MCF 10A (cell line): Measurements from ENCODE around the gene ANKH. TPM values are rescaled to one million over a fixed set of nuclear protein-coding genes. Genes with fewer than 3 reads are reported as not detected.
"Not testable (repeated sequence)": the region's sequence is repeated elsewhere in the genome, so short reads cannot be mapped to it uniquely, and the experiment has no call there.

Source experiments
- BruUV-seq: library from RNA; stranded (reverse); fragments of 400-500 nt; replicated peaks from 2 replicates; lab custom pipeline; 2021; lab: Mats Ljungman, UMichigan
- CTCF ChIA-PET: fragments of 300-600 bp; sonication (Branson Sonifier 250); formaldehyde crosslinking; extraction: SDS; loops from one replicate; lab custom pipeline; 2021; ENCODE audit warnings: antibody characterized with exemption, inconsistent platforms; lab: Yijun Ruan, JAX
- POLR2A ChIA-PET: fragments of 300-600, 350-650 bp; sonication (Branson Sonifier 250); formaldehyde crosslinking; extraction: SDS; loops from one replicate; lab custom pipeline; 2020; ENCODE audit warnings: antibody characterized with exemption, inconsistent platforms; lab: Yijun Ruan, JAX
- DNase-seq: peaks from one replicate; pipeline ENCODE4 v3.0.0-alpha.2; 2018; ENCODE audit not compliant: unreplicated experiment
- H3K27ac Mint-ChIP-seq: one replicate; pipeline ENCODE4 v1.8.0; 2022; ENCODE audit warnings: mild to moderate bottlenecking, low read depth, mixed read lengths; ENCODE audit not compliant: unreplicated experiment
- H3K27me3 Mint-ChIP-seq: one replicate; pipeline ENCODE4 v1.8.0; 2022; ENCODE audit warnings: mixed read lengths; ENCODE audit not compliant: insufficient read depth, unreplicated experiment
- H3K36me3 Mint-ChIP-seq: one replicate; pipeline ENCODE4 v1.8.0; 2022; ENCODE audit warnings: mild to moderate bottlenecking, moderate library complexity, mixed read lengths; ENCODE audit not compliant: insufficient read depth, unreplicated experiment
- H3K4me1 Mint-ChIP-seq: one replicate; pipeline ENCODE4 v1.8.0; 2022; ENCODE audit warnings: mixed read lengths; ENCODE audit not compliant: insufficient read depth, unreplicated experiment
- H3K4me3 Mint-ChIP-seq: one replicate; pipeline ENCODE4 v1.8.0; 2022; ENCODE audit warnings: mild to moderate bottlenecking, moderate library complexity, mixed read lengths; ENCODE audit not compliant: unreplicated experiment
- H3K9me3 Mint-ChIP-seq: one replicate; pipeline ENCODE4 v1.8.0; 2022; ENCODE audit warnings: mixed read lengths; ENCODE audit not compliant: unreplicated experiment
- CTCF ChIP-seq: fragments of 200-600 bp; IDR thresholded peaks from one replicate; pipeline ENCODE4 v1.8.0; 2022; ENCODE audit warnings: antibody characterized with exemption, mild to moderate bottlenecking; ENCODE audit not compliant: unreplicated experiment
- intact Hi-C: fragments of 100-400 bp; cut with micrococcal nuclease; formaldehyde crosslinking; loops from 2 replicates; pipeline ENCODE4 v1.14.1; 2022
- total RNA-seq: library from RNA; stranded (reverse); gene quantifications from 2 replicates; pipeline ENCODE4 v1.2.3, GENCODE V29; 2022

Gene ANKH
- total RNA-seq, 1 experiment from 2014 or later = 65.7 TPM

DNA sequence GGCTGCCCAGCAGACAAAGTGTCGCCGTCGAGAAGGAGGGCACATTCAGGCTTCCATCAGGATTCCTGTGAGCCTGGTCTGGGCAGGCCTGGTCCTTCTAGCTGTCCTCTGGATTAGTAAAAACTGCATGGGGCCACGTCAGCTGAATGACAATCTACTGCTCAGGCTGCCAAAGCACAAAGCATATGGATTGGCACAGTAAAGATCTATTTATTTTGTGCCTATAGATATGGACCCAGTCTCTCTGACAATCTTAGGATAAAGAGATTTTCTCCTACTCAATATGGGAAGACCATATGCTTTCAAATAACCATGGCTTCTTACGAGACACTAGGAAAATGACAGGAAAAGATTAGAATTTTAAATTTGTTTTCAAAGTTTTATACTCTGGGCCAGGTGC lies 24.1 kb downstream of the ANKH start:
- CTCF ChIA-PET = interaction anchor here (0.5 to 0.7 kb wide), 2 partner anchors 77 to 170 kb away, joined by 3 read pairs; no protein-coding TSS in a partner anchor
- intact Hi-C loops = no loop called here

DNA sequence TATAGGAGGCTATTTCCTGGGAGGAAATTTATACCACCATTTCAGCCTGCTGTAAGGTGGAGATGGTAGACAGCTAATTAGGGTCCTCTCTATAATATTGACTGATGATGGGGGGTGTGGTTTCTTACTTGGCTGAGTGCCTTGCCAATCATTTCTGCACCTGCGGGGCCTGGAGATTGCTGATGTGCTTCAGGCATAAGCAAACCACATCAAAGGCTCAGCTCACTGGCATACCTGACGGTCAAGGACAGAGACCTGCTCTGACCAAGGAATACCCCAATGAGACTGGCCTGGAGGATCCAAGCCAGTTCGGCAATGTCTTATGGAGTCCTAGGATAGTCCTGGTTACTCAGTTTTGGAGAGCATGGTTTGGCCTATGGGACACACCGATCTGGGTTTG lies 29.5 kb downstream of the ANKH start:
- BruUV-seq = no TSS peak
- intact Hi-C loops = no loop called here
- Mint-ChIP-seq H3K36me3 (no peaks in the 10 kb centered on the region), H3K27me3 (no peaks in the 10 kb centered on the region), H3K4me1 (no peaks in the 10 kb centered on the region), H3K9me3 (no peaks in the 10 kb centered on the region), H3K4me3 (no peak overlapping the region), H3K27ac (no peak overlapping the region)
- TF ChIP-seq CTCF = no peak
- CTCF ChIA-PET = no interaction called here
- no peak for DNase-seq
- POLR2A ChIA-PET = no interaction called here

More for the DNA sequence above, 24.1 kb downstream of the ANKH start:
- Mint-ChIP-seq H3K36me3 (no peaks in the 10 kb centered on the region), H3K4me3 (no peak overlapping the region), H3K27me3 (no peaks in the 10 kb centered on the region), H3K4me1 (peaks cover 23% of the 10 kb centered on the region), H3K27ac (no peak overlapping the region), H3K9me3 (no peaks in the 10 kb centered on the region)
- DNase-seq = no peak
- POLR2A ChIA-PET = no interaction called here
- no peak for TF ChIP-seq CTCF
- BruUV-seq = no TSS peak

- no peaks in the 10 kb centered on the region for H3K27me3 Mint-ChIP-seq
- CTCF ChIA-PET = interaction anchor here (0.6 to 0.7 kb wide), 2 partner anchors 130 to 163 kb away, joined by 3 to 4 read pairs; no protein-coding TSS in a partner anchor
- no peak for TF ChIP-seq CTCF
- intact Hi-C loops = no loop called here
- no peaks in the 10 kb centered on the region for H3K4me1 Mint-ChIP-seq
- H3K9me3 Mint-ChIP-seq = no peaks in the 10 kb centered on the region
- no peak overlapping the region for H3K4me3 Mint-ChIP-seq
- no peak overlapping the region for H3K27ac Mint-ChIP-seq
- no peak for DNase-seq
- POLR2A ChIA-PET = interaction anchor here (0.7 to 1.3 kb wide), 4 partner anchors 9 to 58 kb away, joined by 3 to 4 read pairs (median 3); no protein-coding TSS in a partner anchor
- H3K36me3 Mint-ChIP-seq = no peaks in the 10 kb centered on the region
- no TSS peak for BruUV-seq
Observed at GRCh38 chr5:14840624-14841023, 31.0 kb downstream of the ANKH start.

GRCh38 chr5:14838396-14839319 lies 32.9 kb downstream of the ANKH start:
- peaks cover 6% of the 10 kb centered on the region for H3K36me3 Mint-ChIP-seq
- BruUV-seq = no TSS peak
- DNase-seq = no peak
- H3K9me3 Mint-ChIP-seq = no peaks in the 10 kb centered on the region
- CTCF ChIA-PET = no interaction called here
- H3K27me3 Mint-ChIP-seq = no peaks in the 10 kb centered on the region
- intact Hi-C loops = no loop called here
- no peak overlapping the region for H3K27ac Mint-ChIP-seq
- no peaks in the 10 kb centered on the region for H3K4me1 Mint-ChIP-seq
- POLR2A ChIA-PET = no interaction called here
- no peak overlapping the region for H3K4me3 Mint-ChIP-seq
- TF ChIP-seq CTCF = no peak

GRCh38 chr5:14837423-14838122 lies 34.0 kb downstream of the ANKH start:
- H3K4me1 Mint-ChIP-seq, DNase-seq, H3K36me3 Mint-ChIP-seq, H3K27ac Mint-ChIP-seq, CTCF ChIA-PET, H3K4me3 Mint-ChIP-seq, intact Hi-C loops, BruUV-seq, H3K27me3 Mint-ChIP-seq, H3K9me3 Mint-ChIP-seq, POLR2A ChIA-PET: not testable (repeated sequence)
